RWPE2 (cell line): ENCODE results near the gene KIAA0319L.
A peak's percentile ranks its signal among the peaks of the same experiment; 100 is the strongest.
"Not testable (repeated sequence)": the region's sequence is repeated elsewhere in the genome, so short reads cannot be mapped to it uniquely, and the experiment has no call there.

Source experiments
- ATAC-seq: fragments of 200-7000 bp; cut with Tn5 transposase; 3 replicates; pipeline ENCODE4 v1.9.1; 2021; ENCODE audit warnings: low read depth
- DNase-seq: peaks from one replicate; pipeline ENCODE4 v3.0.0-alpha.2; 2020; ENCODE audit warnings: low spot score
- H3K27ac ChIP-seq: fragments of 450-650 bp; 2 replicates; pipeline ENCODE4 v1.5.1; 2017; ENCODE audit warnings: mild to moderate bottlenecking; ENCODE audit not compliant: poor library complexity, severe bottlenecking
- H3K27me3 ChIP-seq: fragments of 250-450 bp; sonication (Bioruptor Pico); 2 replicates; pipeline ENCODE4 v1.5.1; 2021; ENCODE audit warnings: mild to moderate bottlenecking, moderate library complexity; ENCODE audit not compliant: insufficient read depth, poor library complexity, severe bottlenecking
- H3K36me3 ChIP-seq: fragments of 250-450 bp; sonication (Bioruptor Pico); 2 replicates; pipeline ENCODE4 v1.5.1; 2020; ENCODE audit warnings: low read depth, mild to moderate bottlenecking, moderate library complexity
- H3K4me1 ChIP-seq: fragments of 250-450 bp; sonication (Bioruptor Pico); 2 replicates; pipeline ENCODE4 v1.5.1; 2021; ENCODE audit warnings: mild to moderate bottlenecking, moderate library complexity; ENCODE audit not compliant: insufficient read depth, poor library complexity, severe bottlenecking
- H3K4me3 ChIP-seq: fragments of 250-450 bp; sonication (Bioruptor Pico); 2 replicates; pipeline ENCODE4 v1.5.1; 2021; ENCODE audit warnings: mild to moderate bottlenecking, moderate library complexity; ENCODE audit not compliant: severe bottlenecking
- H3K9me3 ChIP-seq: fragments of 250-450 bp; sonication (Bioruptor Pico); 2 replicates; pipeline ENCODE4 v1.5.1; 2021; ENCODE audit warnings: mild to moderate bottlenecking, moderate library complexity; ENCODE audit not compliant: severe bottlenecking
- TF ChIP-seq, protein P1 (sequence below): fragments of 450-650 bp; IDR thresholded peaks from one replicate; pipeline ENCODE4 v1.5.1; 2017; ENCODE audit warnings: mild to moderate bottlenecking, moderate library complexity; ENCODE audit not compliant: poor library complexity, severe bottlenecking

Gene KIAA0319L

DNA sequence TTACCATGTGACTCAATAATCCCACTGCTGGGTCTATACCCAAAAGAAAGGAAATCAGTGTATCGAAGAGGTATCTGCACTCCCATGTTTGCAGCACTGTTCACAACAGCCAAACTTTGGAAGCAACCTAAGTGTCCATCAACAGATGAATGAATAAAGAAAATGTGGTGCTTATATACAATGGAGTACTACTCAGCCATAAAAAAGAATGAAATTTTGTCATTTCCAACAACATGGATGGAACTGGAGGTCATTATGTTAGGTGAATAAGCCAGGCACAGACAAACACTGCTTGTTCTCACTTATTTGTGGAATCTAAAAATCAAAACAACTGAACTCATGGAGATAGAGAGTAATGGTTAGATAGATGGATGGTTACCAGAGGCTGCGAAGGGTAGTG, 79.3 kb downstream of the KIAA0319L start:
- ATAC-seq (no peak), DNase-seq (no peak)
- no peak overlapping the region for H3K4me3 ChIP-seq
- H3K4me1 ChIP-seq, result no peaks in the 10 kb centered on the region
- no peaks in the 10 kb centered on the region for H3K9me3 ChIP-seq
- peaks cover 38% of the 10 kb centered on the region for H3K36me3 ChIP-seq
- H3K27ac ChIP-seq, result no peak overlapping the region
- TF ChIP-seq, protein P1, sequence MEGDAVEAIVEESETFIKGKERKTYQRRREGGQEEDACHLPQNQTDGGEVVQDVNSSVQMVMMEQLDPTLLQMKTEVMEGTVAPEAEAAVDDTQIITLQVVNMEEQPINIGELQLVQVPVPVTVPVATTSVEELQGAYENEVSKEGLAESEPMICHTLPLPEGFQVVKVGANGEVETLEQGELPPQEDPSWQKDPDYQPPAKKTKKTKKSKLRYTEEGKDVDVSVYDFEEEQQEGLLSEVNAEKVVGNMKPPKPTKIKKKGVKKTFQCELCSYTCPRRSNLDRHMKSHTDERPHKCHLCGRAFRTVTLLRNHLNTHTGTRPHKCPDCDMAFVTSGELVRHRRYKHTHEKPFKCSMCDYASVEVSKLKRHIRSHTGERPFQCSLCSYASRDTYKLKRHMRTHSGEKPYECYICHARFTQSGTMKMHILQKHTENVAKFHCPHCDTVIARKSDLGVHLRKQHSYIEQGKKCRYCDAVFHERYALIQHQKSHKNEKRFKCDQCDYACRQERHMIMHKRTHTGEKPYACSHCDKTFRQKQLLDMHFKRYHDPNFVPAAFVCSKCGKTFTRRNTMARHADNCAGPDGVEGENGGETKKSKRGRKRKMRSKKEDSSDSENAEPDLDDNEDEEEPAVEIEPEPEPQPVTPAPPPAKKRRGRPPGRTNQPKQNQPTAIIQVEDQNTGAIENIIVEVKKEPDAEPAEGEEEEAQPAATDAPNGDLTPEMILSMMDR, result no peak
- no peaks in the 10 kb centered on the region for H3K27me3 ChIP-seq

DNA sequence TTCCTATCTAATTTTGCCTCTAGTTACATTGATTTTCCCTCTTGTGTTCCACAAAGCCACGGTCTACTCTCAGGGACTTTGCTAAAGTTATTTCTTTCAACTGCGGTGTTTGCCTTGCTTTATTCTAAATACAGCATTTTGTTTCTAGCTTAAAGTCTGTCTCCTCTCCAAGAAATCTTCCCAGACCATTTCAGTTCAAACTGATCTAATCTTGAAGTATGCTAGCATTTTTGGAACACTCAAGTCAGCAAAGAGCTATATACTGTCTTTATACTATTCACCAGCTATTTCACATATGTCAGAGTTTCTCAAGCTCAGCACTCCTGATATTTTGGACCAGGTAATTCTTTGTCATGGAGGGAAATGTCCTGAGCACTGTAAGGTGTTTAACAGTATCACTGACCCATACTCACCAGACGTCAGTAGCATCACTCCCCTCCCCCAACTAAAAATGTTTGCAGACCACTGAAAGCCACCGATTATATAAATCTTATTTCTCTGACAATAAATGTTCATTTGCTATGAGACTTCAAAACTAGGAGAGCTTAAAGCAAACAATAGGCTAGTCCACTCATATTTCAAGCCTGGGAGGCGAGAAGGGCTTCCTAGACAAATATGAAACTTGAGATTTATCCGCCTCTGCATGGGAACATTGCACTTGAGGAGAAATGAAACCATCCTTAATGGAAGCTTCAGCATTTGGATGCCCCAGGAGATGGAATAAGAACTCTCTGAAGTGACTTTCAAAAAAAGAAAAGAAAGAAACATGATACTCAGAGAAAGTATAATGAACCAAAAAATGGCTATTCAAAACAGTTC, 81.1 kb downstream of the KIAA0319L start:
- ATAC-seq (no peak), DNase-seq (no peak)
- no peaks in the 10 kb centered on the region for H3K4me1 ChIP-seq
- no peaks in the 10 kb centered on the region for H3K9me3 ChIP-seq
- TF ChIP-seq, protein P1, result no peak
- no peak overlapping the region for H3K27ac ChIP-seq
- peaks cover 41% of the 10 kb centered on the region for H3K36me3 ChIP-seq
- H3K27me3 ChIP-seq, result no peaks in the 10 kb centered on the region
- H3K4me3 ChIP-seq, result no peak overlapping the region

DNA sequence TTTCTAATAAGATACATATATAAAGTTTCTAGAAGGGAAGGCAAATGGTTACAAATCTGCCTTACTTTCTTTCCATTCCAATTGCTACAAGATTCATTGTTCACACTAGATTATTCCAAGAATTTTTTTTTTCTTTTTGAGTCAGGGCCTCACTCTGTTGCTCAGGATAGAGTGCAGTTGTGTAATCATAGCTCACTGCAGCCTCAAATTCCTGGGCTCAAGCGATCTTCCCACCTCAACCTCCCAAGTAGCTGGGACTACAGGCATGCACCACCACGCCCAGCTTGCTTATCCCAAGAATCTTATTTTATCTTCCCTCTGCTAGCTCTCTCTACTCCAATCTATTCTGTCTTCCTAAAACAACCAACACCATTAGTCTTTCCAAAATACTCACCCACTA, 81.8 kb downstream of the KIAA0319L start:
- DNase-seq (no peak), ATAC-seq (peak; percentile 27; the same call in 1 of the 3 replicates)
- no peak overlapping the region for H3K4me3 ChIP-seq

DNA sequence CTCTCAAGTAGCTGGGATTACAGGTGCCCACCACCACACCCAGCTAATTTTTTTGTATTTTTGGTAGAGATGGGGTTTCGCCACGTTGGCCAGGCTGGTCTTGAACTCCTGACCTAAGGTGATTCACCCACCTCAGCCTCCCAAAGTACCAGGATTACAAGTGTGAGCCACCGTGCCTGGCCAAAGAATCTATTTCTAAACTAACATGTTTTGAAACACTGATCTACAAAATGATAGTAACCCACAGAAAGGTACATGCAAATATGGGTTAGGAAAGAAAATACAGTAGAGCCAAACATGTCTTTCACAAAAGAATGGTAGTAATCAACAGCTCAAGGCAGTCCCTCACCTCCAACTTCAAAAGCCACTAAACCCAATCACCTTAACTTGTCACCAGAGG, 84.0 kb downstream of the KIAA0319L start:
- H3K36me3 ChIP-seq, result peaks cover 38% of the 10 kb centered on the region
- not testable (repeated sequence) for H3K9me3 ChIP-seq, H3K4me3 ChIP-seq, H3K27me3 ChIP-seq, H3K27ac ChIP-seq, ATAC-seq, H3K4me1 ChIP-seq, DNase-seq

More for the DNA sequence above, 81.8 kb downstream of the KIAA0319L start:
- peaks cover 48% of the 10 kb centered on the region for H3K36me3 ChIP-seq
- H3K9me3 ChIP-seq, result no peaks in the 10 kb centered on the region
- TF ChIP-seq, protein P1, result no peak
- H3K4me1 ChIP-seq, result no peaks in the 10 kb centered on the region
- H3K27me3 ChIP-seq, result no peaks in the 10 kb centered on the region
- H3K27ac ChIP-seq, result no peak overlapping the region

DNA sequence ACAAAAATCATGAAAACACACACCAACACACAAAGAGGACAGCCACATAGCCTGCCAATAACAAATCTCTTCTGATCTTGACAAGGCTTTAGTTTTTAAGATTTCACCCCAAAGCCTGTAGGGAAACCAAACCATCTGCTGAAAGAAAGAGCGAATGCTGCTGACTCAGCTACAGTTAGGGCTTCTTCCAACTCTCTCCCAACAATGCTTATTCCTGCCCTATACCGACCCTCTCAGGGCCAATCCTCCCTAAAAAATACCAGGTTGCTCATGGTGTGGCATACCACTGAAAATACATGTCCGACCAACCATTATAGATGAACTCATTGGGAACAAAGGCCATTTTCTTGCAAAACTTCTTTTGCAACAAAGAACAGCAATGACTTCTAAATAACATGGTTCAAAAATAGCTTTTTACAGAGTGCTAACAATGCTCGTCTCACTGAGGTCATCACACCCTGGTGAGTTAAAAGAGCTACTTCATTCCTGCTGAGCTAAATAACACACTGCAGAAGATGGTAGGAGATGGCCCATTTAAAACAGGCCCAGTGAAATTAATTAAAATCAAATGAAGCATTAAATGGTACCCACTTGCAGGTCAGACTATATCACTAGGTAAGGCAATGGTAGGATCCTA, 86.1 kb downstream of the KIAA0319L start:
- no peak for ATAC-seq
- no peak overlapping the region for H3K27ac ChIP-seq
- H3K4me3 ChIP-seq, result no peak overlapping the region
- H3K4me1 ChIP-seq, result peaks cover 6% of the 10 kb centered on the region
- TF ChIP-seq, protein P1, result no peak
- peaks cover 28% of the 10 kb centered on the region for H3K36me3 ChIP-seq
- no peak for DNase-seq
- no peaks in the 10 kb centered on the region for H3K27me3 ChIP-seq
- H3K9me3 ChIP-seq, result no peaks in the 10 kb centered on the region
